WTC11 (cell line): ENCODE results near the gene DSN1.

ENCODE experiments used
- CTCF ChIP-seq: fragments of 200-600 bp; IDR thresholded peaks from 2 replicates; pipeline ENCODE4 v1.8.0; 2022; ENCODE audit warnings: antibody characterized with exemption
- USF2 ChIP-seq: sonication (generic); formaldehyde crosslinking; IDR thresholded peaks from 2 replicates; pipeline ENCODE4 v1.8.1; 2023; ENCODE audit warnings: mild to moderate bottlenecking, missing genetic modification reagents, moderate library complexity

GRCh38 chr20:36784116-36784515, 10.6 kb upstream of the DSN1 start:
- TF ChIP-seq CTCF (no peak), USF2 (CRISPR knock-in tag) (no peak)
